ENCODE data around the gene CCL17. TPM values are rescaled to one million over a fixed set of nuclear protein-coding genes. Genes with fewer than 3 reads are reported as not detected.

Gene CCL17
- total and polyA plus RNA-seq, 10 of the 15 experiments (the other 5 are each of a cell fraction or from before 2014, with no cell fraction given), result 1.2 to 84.9 (median 34.2) TPM

- no peak overlapping the region for H3K4me3 ChIP-seq
- ChIA-PET SMC1A (ENCODE audit: uncharacterized antibody, unreplicated experiment) (no interaction called here), RAD21 (ENCODE audit: unreplicated experiment) (interaction anchor here (1.3 kb wide), 1 partner anchor 22 kb away, joined by 3 read pairs; the partner anchor contains the start of gene DOK4), CTCF (interaction anchor here (0.7 to 7.0 kb wide), 7 partner anchors 8 to 58 kb away, joined by 3 to 51 read pairs (median 3); partner anchors contain the start of genes CIAPIN1 and COQ9), POLR2A (no interaction called here)
- in situ Hi-C loops (cut with MboI) (no loop called here), intact Hi-C loops (cut with micrococcal nuclease; ENCODE audit: unreplicated experiment) (loop anchor here (5.0 kb wide), 1 partner anchor 53 kb away; no protein-coding TSS in a partner anchor)
- peaks cover 7% of the 10 kb centered on the region for H3K4me1 ChIP-seq (ENCODE audit: control insufficient read depth, insufficient read depth, low read length)
- 100% methylated on average over 2 of the region's 2 CpGs for WGBS (ENCODE audit: insufficient coverage, insufficient replicate concordance, low lambda C conversion rate, missing lambda C conversion rate)
- BruUV-seq (replicated peaks), result no TSS peak
- ATAC-seq (no peak), DNase-seq (ENCODE audit: low read depth, low spot score) (no peak), FAIRE-seq (no peak)
- no peaks in the 10 kb centered on the region for H3K9me3 ChIP-seq (replicated peaks; ENCODE audit: control insufficient read depth, insufficient read depth, low read length)
- H4K20me1 ChIP-seq (ENCODE audit: control insufficient read depth, insufficient read depth), result no peaks in the 10 kb centered on the region
- H3K4me2 ChIP-seq (ENCODE audit: control insufficient read depth, insufficient read depth), result no peak overlapping the region
- no peak overlapping the region for H2AFZ ChIP-seq (ENCODE audit: control insufficient read depth, low read depth, low read length)
- H3K27ac ChIP-seq (ENCODE audit: control insufficient read depth, insufficient read depth), result no peak overlapping the region
- no peak overlapping the region for H3K9ac ChIP-seq (ENCODE audit: control insufficient read depth, insufficient read depth, low read length)
- H3K36me3 ChIP-seq (ENCODE audit: control insufficient read depth in 2 of 2, insufficient read depth in 2 of 2, low read length in 1 of 2), result peaks cover 13 to 33% of the 10 kb centered on the region in 2 experiments
- no peaks in the 10 kb centered on the region for H3K27me3 ChIP-seq (replicated peaks in 1 of 2; ENCODE audit: control insufficient read depth in 2 of 2, insufficient read depth in 2 of 2, low read length in 1 of 2)
- H3K79me2 ChIP-seq (ENCODE audit: control insufficient read depth, insufficient read depth, low read length), result peaks cover 18% of the 10 kb centered on the region
- no peak for TF ChIP-seq TCF7 (IDR thresholded peaks at IDR 0.05; ENCODE audit: borderline replicate concordance)
- TF ChIP-seq TAF1 (IDR thresholded peaks at IDR 0.05; ENCODE audit: borderline replicate concordance, low read depth, low read length), result no peak
- no peak for TF ChIP-seq IRF3 (IDR thresholded peaks at IDR 0.05)
- no peak for TF ChIP-seq NR2C2 (IDR thresholded peaks at IDR 0.05; ENCODE audit: borderline replicate concordance, control insufficient read depth, insufficient read length, low read depth)
- TF ChIP-seq STAT1 (conservative IDR thresholded peaks at IDR 0.05), result no peak
- TF ChIP-seq CEBPB (IDR thresholded peaks at IDR 0.05; ENCODE audit: borderline replicate concordance in 1 of 2, low read depth in 2 of 2, low read length in 2 of 2), result no peak
- TF ChIP-seq TARDBP (IDR thresholded peaks at IDR 0.05; ENCODE audit: borderline replicate concordance), result no peak
- TF ChIP-seq E4F1 (IDR thresholded peaks at IDR 0.05; ENCODE audit: borderline replicate concordance, partially characterized antibody), result no peak
- no peak for TF ChIP-seq RBBP5 (conservative IDR thresholded peaks at IDR 0.05)
- no peak for TF ChIP-seq HDAC6 (IDR thresholded peaks at IDR 0.05; ENCODE audit: unreplicated experiment)
- no peak for TF ChIP-seq BHLHE40 (IDR thresholded peaks at IDR 0.05; ENCODE audit: borderline replicate concordance in 1 of 2, low read depth in 2 of 2, low read length in 1 of 2)
- TF ChIP-seq KAT2A (conservative IDR thresholded peaks at IDR 0.05; ENCODE audit: control insufficient read depth, low read depth, low read length), result no peak
- no peak for TF ChIP-seq BCL11A (IDR thresholded peaks at IDR 0.05; ENCODE audit: low read depth, low read length)
- TF ChIP-seq SIX5 (IDR thresholded peaks at IDR 0.05; ENCODE audit: low read depth, low read length, severe bottlenecking), result no peak
- TF ChIP-seq IKZF1 (conservative IDR thresholded peaks at IDR 0.05), result no peak
- no peak for TF ChIP-seq CTCF (IDR thresholded peaks at IDR 0.05 in 2 of 3, conservative IDR thresholded peaks at IDR 0.05 in 1 of 3; ENCODE audit: control insufficient read depth in 2 of 3, extremely low read depth in 1 of 3, insufficient read depth in 1 of 3, low read depth in 3 of 3, low read length in 3 of 3)
- TF ChIP-seq SP1 (IDR thresholded peaks at IDR 0.05; ENCODE audit: low read depth, low read length), result no peak
- no peak for TF ChIP-seq EZH2 (IDR thresholded peaks at IDR 0.05; ENCODE audit: borderline replicate concordance, control insufficient read depth, low read depth, low read length)
- TF ChIP-seq ESRRA (IDR thresholded peaks at IDR 0.05; ENCODE audit: low read length), result no peak
Measured at GRCh38 chr16:57464523-57464922, 60.0 kb downstream of the CCL17 start.
